Neural progenitor cell (in vitro differentiated cells): ENCODE data around the gene SFMBT2.

ENCODE experiments used
- EZH2 ChIP-seq: fragments of 200-600 bp; sonication (generic); IDR thresholded peaks from 2 replicates; pipeline ENCODE4 v1.6.1; 2017; ENCODE audit warnings: antibody characterized with exemption, mild to moderate bottlenecking, moderate library complexity
- EZH2phosphoT487 ChIP-seq: fragments of 200-600 bp; sonication (generic); IDR thresholded peaks from 2 replicates; pipeline ENCODE4 v1.6.1; 2017; ENCODE audit warnings: antibody characterized with exemption
- TF ChIP-seq, protein P1 (sequence below): fragments of 200-600 bp; sonication (generic); IDR thresholded peaks from 2 replicates; pipeline ENCODE4 v1.5.1; 2017; ENCODE audit warnings: antibody characterized with exemption, mild to moderate bottlenecking

DNA sequence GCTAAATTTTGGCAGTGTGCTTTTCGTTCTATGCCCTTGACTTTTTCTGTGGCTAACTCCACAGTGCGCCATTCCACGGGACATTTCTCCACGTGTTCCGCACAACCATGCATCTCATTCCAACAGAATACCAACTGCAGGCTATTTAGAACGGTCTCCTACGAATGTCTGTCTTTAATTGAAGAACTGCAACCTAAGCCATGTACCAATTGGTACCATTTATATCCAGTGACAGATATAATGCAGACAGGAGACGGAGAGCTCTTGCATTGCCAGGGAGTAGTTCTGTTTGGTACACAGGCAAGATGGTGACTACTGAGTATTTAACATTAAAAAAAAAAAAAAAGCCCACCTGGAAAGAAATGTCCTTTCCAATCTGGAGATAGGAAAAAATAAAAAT is 9.1 kb downstream of the SFMBT2 start:
- TF ChIP-seq, protein P1, sequence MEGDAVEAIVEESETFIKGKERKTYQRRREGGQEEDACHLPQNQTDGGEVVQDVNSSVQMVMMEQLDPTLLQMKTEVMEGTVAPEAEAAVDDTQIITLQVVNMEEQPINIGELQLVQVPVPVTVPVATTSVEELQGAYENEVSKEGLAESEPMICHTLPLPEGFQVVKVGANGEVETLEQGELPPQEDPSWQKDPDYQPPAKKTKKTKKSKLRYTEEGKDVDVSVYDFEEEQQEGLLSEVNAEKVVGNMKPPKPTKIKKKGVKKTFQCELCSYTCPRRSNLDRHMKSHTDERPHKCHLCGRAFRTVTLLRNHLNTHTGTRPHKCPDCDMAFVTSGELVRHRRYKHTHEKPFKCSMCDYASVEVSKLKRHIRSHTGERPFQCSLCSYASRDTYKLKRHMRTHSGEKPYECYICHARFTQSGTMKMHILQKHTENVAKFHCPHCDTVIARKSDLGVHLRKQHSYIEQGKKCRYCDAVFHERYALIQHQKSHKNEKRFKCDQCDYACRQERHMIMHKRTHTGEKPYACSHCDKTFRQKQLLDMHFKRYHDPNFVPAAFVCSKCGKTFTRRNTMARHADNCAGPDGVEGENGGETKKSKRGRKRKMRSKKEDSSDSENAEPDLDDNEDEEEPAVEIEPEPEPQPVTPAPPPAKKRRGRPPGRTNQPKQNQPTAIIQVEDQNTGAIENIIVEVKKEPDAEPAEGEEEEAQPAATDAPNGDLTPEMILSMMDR, result no peak
- TF ChIP-seq EZH2 (no peak), EZH2phosphoT487 (no peak)
